Astrocyte (in vitro differentiated cells and primary cell): Measurements from ENCODE around the gene USP49.

ENCODE experiments used
- EZH2 ChIP-seq: IDR thresholded peaks from 2 replicates; pipeline ENCODE4 v1.6.1; 2012; ENCODE audit warnings: mild to moderate bottlenecking, low read length, inconsistent platforms; ENCODE audit not compliant: insufficient read depth
- TF ChIP-seq, protein P1 (sequence below): IDR thresholded peaks from 2 replicates; pipeline ENCODE4 v1.5.1; 2011; ENCODE audit warnings: low read depth, mild to moderate bottlenecking, inconsistent platforms, low read length, moderate library complexity; ENCODE audit not compliant: insufficient read depth

DNA sequence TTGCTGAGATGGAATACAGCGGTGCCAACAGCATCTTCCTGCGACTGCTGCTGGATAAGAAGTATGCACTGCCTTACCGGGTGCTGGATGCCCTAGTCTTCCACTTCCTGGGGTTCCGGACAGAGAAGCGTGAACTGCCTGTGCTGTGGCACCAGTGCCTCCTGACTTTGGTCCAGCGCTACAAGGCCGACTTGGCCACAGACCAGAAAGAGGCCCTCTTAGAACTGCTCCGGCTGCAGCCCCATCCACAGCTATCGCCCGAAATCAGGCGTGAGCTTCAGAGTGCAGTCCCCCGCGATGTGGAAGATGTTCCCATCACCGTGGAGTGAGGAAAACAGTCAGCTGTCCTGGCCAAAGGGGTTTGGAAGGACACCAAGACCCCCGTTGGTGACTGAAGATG, 37.2 kb upstream of the USP49 start:
- TF ChIP-seq, protein P1, sequence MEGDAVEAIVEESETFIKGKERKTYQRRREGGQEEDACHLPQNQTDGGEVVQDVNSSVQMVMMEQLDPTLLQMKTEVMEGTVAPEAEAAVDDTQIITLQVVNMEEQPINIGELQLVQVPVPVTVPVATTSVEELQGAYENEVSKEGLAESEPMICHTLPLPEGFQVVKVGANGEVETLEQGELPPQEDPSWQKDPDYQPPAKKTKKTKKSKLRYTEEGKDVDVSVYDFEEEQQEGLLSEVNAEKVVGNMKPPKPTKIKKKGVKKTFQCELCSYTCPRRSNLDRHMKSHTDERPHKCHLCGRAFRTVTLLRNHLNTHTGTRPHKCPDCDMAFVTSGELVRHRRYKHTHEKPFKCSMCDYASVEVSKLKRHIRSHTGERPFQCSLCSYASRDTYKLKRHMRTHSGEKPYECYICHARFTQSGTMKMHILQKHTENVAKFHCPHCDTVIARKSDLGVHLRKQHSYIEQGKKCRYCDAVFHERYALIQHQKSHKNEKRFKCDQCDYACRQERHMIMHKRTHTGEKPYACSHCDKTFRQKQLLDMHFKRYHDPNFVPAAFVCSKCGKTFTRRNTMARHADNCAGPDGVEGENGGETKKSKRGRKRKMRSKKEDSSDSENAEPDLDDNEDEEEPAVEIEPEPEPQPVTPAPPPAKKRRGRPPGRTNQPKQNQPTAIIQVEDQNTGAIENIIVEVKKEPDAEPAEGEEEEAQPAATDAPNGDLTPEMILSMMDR = no peak
- TF ChIP-seq EZH2 = no peak
